Activated naive CD8-positive, alpha-beta T cell (primary cell): ENCODE data around the gene SORCS2.

Source experiments
- H3K27ac Mint-ChIP-seq: one replicate; pipeline ENCODE4 v1.8.0; 2021; ENCODE audit warnings: mixed read lengths
- H3K27me3 Mint-ChIP-seq: one replicate; pipeline ENCODE4 v1.8.0; 2021; ENCODE audit warnings: mixed read lengths
- H3K36me3 Mint-ChIP-seq: one replicate; pipeline ENCODE4 v1.8.0; 2021; ENCODE audit warnings: mixed read lengths
- H3K4me1 Mint-ChIP-seq: one replicate; pipeline ENCODE4 v1.8.0; 2021; ENCODE audit warnings: low read depth, mixed read lengths
- H3K4me3 Mint-ChIP-seq: one replicate; pipeline ENCODE4 v1.8.0; 2021; ENCODE audit warnings: mild to moderate bottlenecking, mixed read lengths
- H3K9me3 Mint-ChIP-seq: one replicate; pipeline ENCODE4 v1.8.0; 2021; ENCODE audit warnings: low read depth, mixed read lengths

The SORCS2 gene

GRCh38 chr4:7402526-7402925 lies 210.2 kb downstream of the SORCS2 start:
- no peaks in the 10 kb centered on the region for H3K36me3 Mint-ChIP-seq
- H3K27me3 Mint-ChIP-seq = peaks cover 4% of the 10 kb centered on the region
- H3K4me1 Mint-ChIP-seq = no peaks in the 10 kb centered on the region
- peaks cover 26% of the 10 kb centered on the region for H3K9me3 Mint-ChIP-seq
- no peak overlapping the region for H3K27ac Mint-ChIP-seq
- no peak overlapping the region for H3K4me3 Mint-ChIP-seq

- H3K4me3 Mint-ChIP-seq = no peak overlapping the region
- no peaks in the 10 kb centered on the region for H3K36me3 Mint-ChIP-seq
- no peak overlapping the region for H3K27ac Mint-ChIP-seq
- peaks cover 4% of the 10 kb centered on the region for H3K27me3 Mint-ChIP-seq
- H3K4me1 Mint-ChIP-seq = no peaks in the 10 kb centered on the region
- peaks cover 26% of the 10 kb centered on the region for H3K9me3 Mint-ChIP-seq
Observed at GRCh38 chr4:7403001-7403400, 210.7 kb downstream of the SORCS2 start.

GRCh38 chr4:7408166-7408565 lies 215.8 kb downstream of the SORCS2 start:
- Mint-ChIP-seq H3K27me3 (peaks cover 7% of the 10 kb centered on the region), H3K4me1 (no peaks in the 10 kb centered on the region), H3K36me3 (peaks cover 3% of the 10 kb centered on the region), H3K27ac (no peak overlapping the region), H3K9me3 (peaks cover 42% of the 10 kb centered on the region), H3K4me3 (no peak overlapping the region)

GRCh38 chr4:7410446-7410845 lies 218.1 kb downstream of the SORCS2 start:
- Mint-ChIP-seq H3K4me1 (no peaks in the 10 kb centered on the region), H3K9me3 (peaks cover 31% of the 10 kb centered on the region), H3K4me3 (no peak overlapping the region), H3K27me3 (peaks cover 14% of the 10 kb centered on the region), H3K27ac (no peak overlapping the region), H3K36me3 (peaks cover 3% of the 10 kb centered on the region)

GRCh38 chr4:7411491-7411890 lies 219.2 kb downstream of the SORCS2 start:
- peaks cover 18% of the 10 kb centered on the region for H3K27me3 Mint-ChIP-seq
- no peak overlapping the region for H3K27ac Mint-ChIP-seq
- peaks cover 3% of the 10 kb centered on the region for H3K36me3 Mint-ChIP-seq
- no peaks in the 10 kb centered on the region for H3K4me1 Mint-ChIP-seq
- H3K9me3 Mint-ChIP-seq = peaks cover 24% of the 10 kb centered on the region
- H3K4me3 Mint-ChIP-seq = no peak overlapping the region

GRCh38 chr4:7411896-7412553 lies 219.7 kb downstream of the SORCS2 start:
- Mint-ChIP-seq H3K4me3 (no peak overlapping the region), H3K27ac (no peak overlapping the region), H3K9me3 (peaks cover 20% of the 10 kb centered on the region), H3K27me3 (peaks cover 18% of the 10 kb centered on the region), H3K4me1 (no peaks in the 10 kb centered on the region), H3K36me3 (peaks cover 3% of the 10 kb centered on the region)

- Mint-ChIP-seq H3K4me3 (no peak overlapping the region), H3K36me3 (peaks cover 3% of the 10 kb centered on the region), H3K27ac (no peak overlapping the region), H3K27me3 (peaks cover 18% of the 10 kb centered on the region), H3K9me3 (peaks cover 16% of the 10 kb centered on the region), H3K4me1 (no peaks in the 10 kb centered on the region)
Observed at GRCh38 chr4:7412554-7412912, 220.2 kb downstream of the SORCS2 start.

- peaks cover 20% of the 10 kb centered on the region for H3K27me3 Mint-ChIP-seq
- peaks cover 3% of the 10 kb centered on the region for H3K36me3 Mint-ChIP-seq
- H3K4me1 Mint-ChIP-seq = no peaks in the 10 kb centered on the region
- H3K27ac Mint-ChIP-seq = no peak overlapping the region
- no peak overlapping the region for H3K4me3 Mint-ChIP-seq
- H3K9me3 Mint-ChIP-seq = peaks cover 13% of the 10 kb centered on the region
Observed at GRCh38 chr4:7414046-7414445, 221.7 kb downstream of the SORCS2 start.

- Mint-ChIP-seq H3K4me1 (no peaks in the 10 kb centered on the region), H3K27me3 (peaks cover 20% of the 10 kb centered on the region), H3K4me3 (no peak overlapping the region), H3K9me3 (peaks cover 8% of the 10 kb centered on the region), H3K27ac (no peak overlapping the region), H3K36me3 (no peaks in the 10 kb centered on the region)
Observed at GRCh38 chr4:7414736-7415510, 222.6 kb downstream of the SORCS2 start.

GRCh38 chr4:7415927-7416686 lies 223.8 kb downstream of the SORCS2 start:
- no peaks in the 10 kb centered on the region for H3K36me3 Mint-ChIP-seq
- H3K4me1 Mint-ChIP-seq = no peaks in the 10 kb centered on the region
- peaks cover 16% of the 10 kb centered on the region for H3K27me3 Mint-ChIP-seq
- H3K27ac Mint-ChIP-seq = no peak overlapping the region
- H3K4me3 Mint-ChIP-seq = no peak overlapping the region
- H3K9me3 Mint-ChIP-seq = peaks cover 6% of the 10 kb centered on the region

- H3K27ac Mint-ChIP-seq = no peak overlapping the region
- no peaks in the 10 kb centered on the region for H3K36me3 Mint-ChIP-seq
- H3K9me3 Mint-ChIP-seq = peaks cover 6% of the 10 kb centered on the region
- no peaks in the 10 kb centered on the region for H3K4me1 Mint-ChIP-seq
- H3K4me3 Mint-ChIP-seq = no peak overlapping the region
- peaks cover 15% of the 10 kb centered on the region for H3K27me3 Mint-ChIP-seq
Observed at GRCh38 chr4:7416745-7417432, 224.6 kb downstream of the SORCS2 start.

- no peaks in the 10 kb centered on the region for H3K36me3 Mint-ChIP-seq
- peaks cover 6% of the 10 kb centered on the region for H3K9me3 Mint-ChIP-seq
- H3K4me1 Mint-ChIP-seq = no peaks in the 10 kb centered on the region
- peaks cover 15% of the 10 kb centered on the region for H3K27me3 Mint-ChIP-seq
- H3K4me3 Mint-ChIP-seq = no peak overlapping the region
- no peak overlapping the region for H3K27ac Mint-ChIP-seq
Observed at GRCh38 chr4:7417639-7418038, 225.3 kb downstream of the SORCS2 start.

GRCh38 chr4:7418131-7418943 lies 226.0 kb downstream of the SORCS2 start:
- H3K9me3 Mint-ChIP-seq = peaks cover 6% of the 10 kb centered on the region
- no peak overlapping the region for H3K4me3 Mint-ChIP-seq
- H3K36me3 Mint-ChIP-seq = no peaks in the 10 kb centered on the region
- H3K27ac Mint-ChIP-seq = no peak overlapping the region
- no peaks in the 10 kb centered on the region for H3K4me1 Mint-ChIP-seq
- peaks cover 15% of the 10 kb centered on the region for H3K27me3 Mint-ChIP-seq

- no peaks in the 10 kb centered on the region for H3K4me1 Mint-ChIP-seq
- H3K4me3 Mint-ChIP-seq = no peak overlapping the region
- peaks cover 6% of the 10 kb centered on the region for H3K9me3 Mint-ChIP-seq
- peaks cover 7% of the 10 kb centered on the region for H3K27me3 Mint-ChIP-seq
- no peaks in the 10 kb centered on the region for H3K36me3 Mint-ChIP-seq
- H3K27ac Mint-ChIP-seq = no peak overlapping the region
Observed at GRCh38 chr4:7419961-7420660, 227.8 kb downstream of the SORCS2 start.
